ENCODE measurements around the gene MCRIP1. TPM values are rescaled to one million over a fixed set of nuclear protein-coding genes. Genes with fewer than 3 reads are reported as not detected.

The MCRIP1 gene
- total and polyA plus RNA-seq, 2 of the 13 experiments (the other 11 are each of a cell fraction or from before 2014, with no cell fraction given) = 79.7 to 84.9 TPM

GRCh38 chr17:81821603-81822311 lies 11.3 kb downstream of the MCRIP1 start (continued):
- no peak for TF ChIP-seq USF2 (IDR thresholded peaks at IDR 0.05; ENCODE audit: low read depth, low read length)
- TF ChIP-seq USF2 (CRISPR knock-in tag; IDR thresholded peaks at IDR 0.05; ENCODE audit: borderline replicate concordance) = no peak
- no peak for TF ChIP-seq SETDB1 (CRISPR knock-in tag; IDR thresholded peaks at IDR 0.05; ENCODE audit: borderline replicate concordance)
- peak; percentile 91 for TF ChIP-seq RAD21 (CRISPR knock-in tag; IDR thresholded peaks at IDR 0.05)
- TF ChIP-seq YY1 (IDR thresholded peaks at IDR 0.05; ENCODE audit: insufficient read depth, insufficient replicate concordance, low read depth, low read length) = no peak
- TF ChIP-seq, protein P1, sequence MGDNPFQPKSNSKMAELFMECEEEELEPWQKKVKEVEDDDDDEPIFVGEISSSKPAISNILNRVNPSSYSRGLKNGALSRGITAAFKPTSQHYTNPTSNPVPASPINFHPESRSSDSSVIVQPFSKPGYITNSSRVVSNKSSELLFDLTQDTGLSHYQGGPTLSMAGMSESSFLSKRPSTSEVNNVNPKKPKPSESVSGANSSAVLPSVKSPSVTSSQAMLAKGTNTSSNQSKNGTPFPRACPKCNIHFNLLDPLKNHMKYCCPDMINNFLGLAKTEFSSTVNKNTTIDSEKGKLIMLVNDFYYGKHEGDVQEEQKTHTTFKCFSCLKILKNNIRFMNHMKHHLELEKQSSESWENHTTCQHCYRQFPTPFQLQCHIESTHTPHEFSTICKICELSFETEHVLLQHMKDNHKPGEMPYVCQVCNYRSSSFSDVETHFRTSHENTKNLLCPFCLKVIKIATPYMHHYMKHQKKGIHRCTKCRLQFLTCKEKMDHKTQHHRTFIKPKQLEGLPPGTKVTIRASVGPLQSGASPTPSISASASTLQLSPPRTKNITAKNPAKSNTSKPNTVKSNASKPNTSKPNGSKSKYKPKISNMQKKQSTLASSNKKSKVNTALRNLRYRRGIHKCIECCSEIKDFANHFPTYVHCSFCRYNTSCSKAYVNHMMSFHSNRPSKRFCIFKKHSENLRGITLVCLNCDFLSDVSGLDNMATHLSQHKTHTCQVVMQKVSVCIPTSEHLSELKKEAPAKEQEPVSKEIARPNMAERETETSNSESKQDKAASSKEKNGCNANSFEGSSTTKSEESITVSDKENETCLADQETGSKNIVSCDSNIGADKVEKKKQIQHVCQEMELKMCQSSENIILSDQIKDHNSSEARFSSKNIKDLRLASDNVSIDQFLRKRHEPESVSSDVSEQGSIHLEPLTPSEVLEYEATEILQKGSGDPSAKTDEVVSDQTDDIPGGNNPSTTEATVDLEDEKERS (CRISPR knock-in tag; IDR thresholded peaks at IDR 0.05) = no peak
- TF ChIP-seq BRD4 (CRISPR knock-in tag; IDR thresholded peaks at IDR 0.05) = no peak
- TF ChIP-seq ZNF740 (CRISPR knock-in tag; IDR thresholded peaks at IDR 0.05) = no peak
- TF ChIP-seq NFIB (CRISPR knock-in tag; IDR thresholded peaks at IDR 0.05; ENCODE audit: borderline replicate concordance) = no peak
- TF ChIP-seq RBM39 (IDR thresholded peaks at IDR 0.05; ENCODE audit: low read depth, low read length, poor library complexity, severe bottlenecking) = no peak
- 0 out of 2 replicates have a peak, but pooled peaks have one; percentile 47 for TF ChIP-seq DR1 (CRISPR knock-in tag; IDR thresholded peaks at IDR 0.05)
- TF ChIP-seq ZNF121 (CRISPR knock-in tag; IDR thresholded peaks at IDR 0.05) = no peak
- TF ChIP-seq TEF (CRISPR knock-in tag; IDR thresholded peaks at IDR 0.05) = no peak
- peak; percentile 94 for TF ChIP-seq ZBTB33 (CRISPR knock-in tag; IDR thresholded peaks at IDR 0.05)
- TF ChIP-seq CEBPZ (IDR thresholded peaks at IDR 0.05; ENCODE audit: low read length) = no peak
